Vagina (tissue), 2 donors: ENCODE results near the gene STXBP5. TPM values are rescaled to one million over a fixed set of nuclear protein-coding genes. Genes with fewer than 3 reads are reported as not detected.

ENCODE experiments used
- DNase-seq, 2 donors: peaks; one replicate each; pipeline ENCODE4 v3.0.0-alpha.2; 2017; ENCODE audit errors: extremely low spot score in 2 of 2
- H3K27ac ChIP-seq: fragments of 200-600 bp; sonication (generic); one replicate; pipeline ENCODE4 v1.5.1; 2019
- H3K27me3 ChIP-seq: fragments of 200-600 bp; sonication (generic); one replicate; pipeline ENCODE4 v1.5.1; 2019
- H3K36me3 ChIP-seq, 2 donors: fragments of 200-600 bp; sonication (generic); one replicate each; pipeline ENCODE4 v1.5.1; 2017 to 2019
- H3K4me1 ChIP-seq: fragments of 200-600 bp; sonication (generic); one replicate; pipeline ENCODE4 v1.5.1; 2019
- H3K4me3 ChIP-seq, 2 donors: fragments of 200-600 bp; sonication (generic); 1 replicate in 1 of 2; 2 replicates in 1 of 2; pipeline ENCODE4 v1.5.1; 2016 to 2019
- H3K9me3 ChIP-seq: fragments of 200-600 bp; sonication (generic); one replicate; pipeline ENCODE4 v1.5.1; 2019
- CTCF ChIP-seq, 3 experiments: fragments of 450-650 bp in 2 of 3; fragments of 200-600 bp in 1 of 3; sonication (generic) in 1 of 3; IDR thresholded peaks; one replicate each; pipeline ENCODE4 v1.5.1; 2017 to 2019; ENCODE audit warnings: antibody characterized with exemption in 3 of 3, mild to moderate bottlenecking in 2 of 3, moderate library complexity in 2 of 3
- POLR2A ChIP-seq, 2 donors: fragments of 450-650 bp; IDR thresholded peaks; one replicate each; pipeline ENCODE4 v1.6.1; 2017; ENCODE audit warnings: antibody characterized with exemption in 2 of 2, mild to moderate bottlenecking in 2 of 2, moderate library complexity in 2 of 2
- POLR2AphosphoS5 ChIP-seq, 2 donors: sonication (generic); formaldehyde crosslinking; IDR thresholded peaks; one replicate each; pipeline ENCODE4 v1.9.0; 2017; ENCODE audit warnings: antibody characterized with exemption in 2 of 2, mild to moderate bottlenecking in 2 of 2, low read depth in 1 of 2; ENCODE audit not compliant: insufficient read depth in 1 of 2
- intact Hi-C: fragments of 100-400 bp; cut with DNase I; formaldehyde crosslinking; loops from one replicate; pipeline ENCODE4 v1.15.1; 2023
- total RNA-seq: library from RNA; depleted of rRNA; stranded (reverse); fragments of >200 nt; gene quantifications from one replicate; pipeline ENCODE4 v1.2.3, GENCODE V29; 2016

STXBP5 gene
- total RNA-seq, 1 donor from 2014 or later, result 33.9 TPM

- Histone ChIP-seq H3K27ac (no peak overlapping the region), H3K27me3 (no peaks in the 10 kb centered on the region), H3K9me3 (no peaks in the 10 kb centered on the region), H3K4me1 (peaks cover 20% of the 10 kb centered on the region), H3K36me3 (peaks cover 0 to 5% of the 10 kb centered on the region in 2 donors), H3K4me3 (no peak overlapping the region)
- no peak for TF ChIP-seq CTCF (IDR thresholded peaks at IDR 0.05)
- no peak for TF ChIP-seq POLR2A (IDR thresholded peaks at IDR 0.05)
- TF ChIP-seq POLR2AphosphoS5 (IDR thresholded peaks at IDR 0.05; ENCODE audit: insufficient read depth in 1 of 2, low read depth in 1 of 2), result no peak
- intact Hi-C loops, result no loop called here
- DNase-seq, result no peak
These were observed 10.3 kb downstream of the STXBP5 start for GRCh38 chr6:147214248-147215227.

GRCh38 chr6:147216915-147217314, 12.7 kb downstream of the STXBP5 start:
- intact Hi-C loops, result no loop called here
- no peak for DNase-seq
- H3K27me3 ChIP-seq, result no peaks in the 10 kb centered on the region
- TF ChIP-seq POLR2AphosphoS5 (IDR thresholded peaks at IDR 0.05; ENCODE audit: insufficient read depth in 1 of 2, low read depth in 1 of 2) (no peak), CTCF (IDR thresholded peaks at IDR 0.05) (no peak), POLR2A (IDR thresholded peaks at IDR 0.05) (no peak)
- H3K36me3 ChIP-seq, result no peaks in the 10 kb centered on the region
- H3K9me3 ChIP-seq, result no peaks in the 10 kb centered on the region
- no peak overlapping the region for H3K4me3 ChIP-seq
- H3K27ac ChIP-seq, result no peak overlapping the region
- peaks cover 20% of the 10 kb centered on the region for H3K4me1 ChIP-seq

GRCh38 chr6:147217840-147218404, 13.7 kb downstream of the STXBP5 start:
- Histone ChIP-seq H3K4me3 (no peak overlapping the region), H3K27ac (no peak overlapping the region), H3K4me1 (peaks cover 14% of the 10 kb centered on the region), H3K27me3 (no peaks in the 10 kb centered on the region), H3K9me3 (no peaks in the 10 kb centered on the region), H3K36me3 (no peaks in the 10 kb centered on the region)
- intact Hi-C loops, result no loop called here
- TF ChIP-seq POLR2AphosphoS5 (IDR thresholded peaks at IDR 0.05; ENCODE audit: insufficient read depth in 1 of 2, low read depth in 1 of 2), result no peak
- TF ChIP-seq CTCF (IDR thresholded peaks at IDR 0.05), result no peak
- no peak for TF ChIP-seq POLR2A (IDR thresholded peaks at IDR 0.05)
- no peak for DNase-seq

- H3K36me3 ChIP-seq, result no peaks in the 10 kb centered on the region
These were observed 14.6 kb downstream of the STXBP5 start for GRCh38 chr6:147218797-147219196.

More at GRCh38 chr6:147218797-147219196, 14.6 kb downstream of the STXBP5 start:
- Histone ChIP-seq H3K9me3 (no peaks in the 10 kb centered on the region), H3K27me3 (no peaks in the 10 kb centered on the region), H3K27ac (no peak overlapping the region), H3K4me3 (no peak overlapping the region), H3K4me1 (peaks cover 14% of the 10 kb centered on the region)
- TF ChIP-seq POLR2AphosphoS5 (IDR thresholded peaks at IDR 0.05; ENCODE audit: insufficient read depth in 1 of 2, low read depth in 1 of 2), result no peak
- TF ChIP-seq CTCF (IDR thresholded peaks at IDR 0.05), result no peak
- no peak for TF ChIP-seq POLR2A (IDR thresholded peaks at IDR 0.05)
- DNase-seq, result no peak
- intact Hi-C loops, result no loop called here
